Measurements from ENCODE around the gene IGSF21.

DNA sequence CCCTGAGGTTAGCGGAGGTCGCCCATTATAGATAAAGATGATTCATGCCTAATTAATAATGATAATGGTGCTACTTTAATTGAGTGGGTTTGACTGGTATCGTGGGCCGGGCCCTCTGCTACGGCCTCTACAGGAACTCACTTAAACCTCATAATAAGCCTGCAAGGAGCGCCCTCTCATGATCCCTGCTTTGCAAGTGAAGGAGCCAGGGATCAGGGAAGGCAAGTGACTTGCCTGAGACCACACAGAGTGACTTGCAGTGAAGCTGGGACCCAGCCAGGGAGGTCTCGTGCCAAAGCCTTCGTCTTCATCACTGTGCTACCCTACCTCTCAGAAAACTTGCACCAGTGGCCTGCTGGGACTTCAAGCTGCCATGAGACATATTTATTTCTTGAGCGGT lies 206.8 kb downstream of the IGSF21 start:
- TF ChIP-seq, protein P1, sequence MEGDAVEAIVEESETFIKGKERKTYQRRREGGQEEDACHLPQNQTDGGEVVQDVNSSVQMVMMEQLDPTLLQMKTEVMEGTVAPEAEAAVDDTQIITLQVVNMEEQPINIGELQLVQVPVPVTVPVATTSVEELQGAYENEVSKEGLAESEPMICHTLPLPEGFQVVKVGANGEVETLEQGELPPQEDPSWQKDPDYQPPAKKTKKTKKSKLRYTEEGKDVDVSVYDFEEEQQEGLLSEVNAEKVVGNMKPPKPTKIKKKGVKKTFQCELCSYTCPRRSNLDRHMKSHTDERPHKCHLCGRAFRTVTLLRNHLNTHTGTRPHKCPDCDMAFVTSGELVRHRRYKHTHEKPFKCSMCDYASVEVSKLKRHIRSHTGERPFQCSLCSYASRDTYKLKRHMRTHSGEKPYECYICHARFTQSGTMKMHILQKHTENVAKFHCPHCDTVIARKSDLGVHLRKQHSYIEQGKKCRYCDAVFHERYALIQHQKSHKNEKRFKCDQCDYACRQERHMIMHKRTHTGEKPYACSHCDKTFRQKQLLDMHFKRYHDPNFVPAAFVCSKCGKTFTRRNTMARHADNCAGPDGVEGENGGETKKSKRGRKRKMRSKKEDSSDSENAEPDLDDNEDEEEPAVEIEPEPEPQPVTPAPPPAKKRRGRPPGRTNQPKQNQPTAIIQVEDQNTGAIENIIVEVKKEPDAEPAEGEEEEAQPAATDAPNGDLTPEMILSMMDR (optimal IDR thresholded peaks at IDR 0.05 in 1 of 3, IDR thresholded peaks at IDR 0.05 in 1 of 3, conservative IDR thresholded peaks at IDR 0.05 in 1 of 3; ENCODE audit: extremely low read depth in 1 of 3, insufficient read depth in 2 of 3, low read length in 3 of 3) = no peak
- no peak for TF ChIP-seq EZH2 (IDR thresholded peaks at IDR 0.05; ENCODE audit: low read length)

Measured in keratinocyte (primary cell).